ENCODE results near the gene TRABD2B.

TRABD2B gene

DNA sequence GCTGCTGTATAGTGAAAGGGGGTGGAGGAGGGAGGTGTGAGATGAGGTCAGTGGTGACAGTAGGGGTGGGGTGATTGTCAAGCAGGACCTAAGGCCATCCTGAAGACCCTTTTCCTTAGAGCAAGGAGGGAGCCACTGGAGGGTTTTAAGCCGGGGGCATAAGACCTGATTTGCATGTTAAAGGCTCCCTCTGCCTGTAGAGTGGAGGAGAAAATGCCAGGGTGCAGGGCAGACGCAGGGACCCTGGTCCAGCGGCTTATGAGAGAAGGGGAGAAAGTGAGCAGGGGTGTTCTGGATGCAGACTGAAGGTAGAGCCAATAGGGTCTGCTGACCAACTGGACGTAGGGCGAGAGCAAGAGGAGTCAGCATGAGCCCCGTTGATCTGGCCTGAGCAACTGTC, 154.1 kb downstream of the TRABD2B start:
- FAIRE-seq (no peak), DNase-seq (ENCODE audit: insufficient read length, low spot score) (no peak)
- no peak for TF ChIP-seq POLR2A (IDR thresholded peaks at IDR 0.05; ENCODE audit: low read depth, low read length)

DNA sequence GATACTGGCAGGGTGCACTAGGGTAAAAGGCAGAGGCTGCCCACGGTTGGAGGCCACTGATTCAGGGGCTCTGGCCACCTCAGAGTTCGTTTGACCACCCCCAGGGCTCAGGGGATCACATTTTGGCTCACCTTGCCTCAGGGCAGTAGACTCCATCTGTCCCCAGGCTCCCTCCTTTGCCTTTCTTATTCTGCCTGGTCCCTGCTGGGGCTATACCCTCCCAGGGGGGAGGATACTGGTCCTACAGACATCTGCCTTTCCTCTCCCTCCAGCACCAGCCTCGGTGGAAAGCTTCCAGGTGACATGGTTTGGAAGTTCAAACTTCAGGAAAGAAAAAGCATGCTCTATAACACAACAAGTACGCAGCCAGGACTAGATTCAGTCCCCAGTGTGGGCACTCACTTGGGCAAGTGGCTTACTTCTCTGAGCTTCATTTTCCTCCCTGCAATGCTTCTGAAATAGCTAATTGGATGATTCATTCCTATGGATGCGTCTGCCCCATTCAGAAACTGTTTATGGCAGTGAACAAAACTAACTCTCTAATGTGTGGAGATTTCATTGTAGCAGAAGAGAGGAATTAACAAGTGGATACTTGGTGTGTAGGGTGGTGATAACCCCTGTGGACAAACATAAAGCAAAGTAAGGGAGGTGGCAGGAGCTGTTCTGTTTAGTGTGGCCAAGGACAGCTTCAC, 154.8 kb downstream of the TRABD2B start:
- DNase-seq (ENCODE audit: insufficient read length, low spot score) (no peak), FAIRE-seq (no peak)
- TF ChIP-seq POLR2A (IDR thresholded peaks at IDR 0.05; ENCODE audit: low read depth, low read length), result no peak

DNA sequence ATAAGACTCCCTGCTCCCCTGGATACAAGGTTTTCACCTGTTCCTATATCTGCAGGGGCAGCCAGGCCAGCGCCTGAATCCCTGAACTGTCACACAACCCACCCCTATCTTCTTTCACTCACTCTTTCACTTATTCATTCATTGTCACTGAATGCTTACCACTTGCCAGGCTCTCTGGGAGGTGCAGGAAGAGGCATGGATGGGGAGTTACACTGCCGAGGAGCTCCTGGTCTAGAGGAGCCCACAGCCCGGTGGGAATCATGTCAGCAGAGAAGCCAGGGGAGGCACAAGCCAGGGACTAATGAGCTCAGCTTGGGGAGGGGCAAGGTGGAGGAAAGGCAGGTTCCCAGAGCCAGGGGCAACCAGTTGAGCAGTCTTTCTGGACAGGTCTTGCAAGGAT, 155.8 kb downstream of the TRABD2B start:
- DNase-seq (ENCODE audit: insufficient read length, low spot score) (no peak), FAIRE-seq (no peak)
- no peak for TF ChIP-seq POLR2A (IDR thresholded peaks at IDR 0.05; ENCODE audit: low read depth, low read length)

DNA sequence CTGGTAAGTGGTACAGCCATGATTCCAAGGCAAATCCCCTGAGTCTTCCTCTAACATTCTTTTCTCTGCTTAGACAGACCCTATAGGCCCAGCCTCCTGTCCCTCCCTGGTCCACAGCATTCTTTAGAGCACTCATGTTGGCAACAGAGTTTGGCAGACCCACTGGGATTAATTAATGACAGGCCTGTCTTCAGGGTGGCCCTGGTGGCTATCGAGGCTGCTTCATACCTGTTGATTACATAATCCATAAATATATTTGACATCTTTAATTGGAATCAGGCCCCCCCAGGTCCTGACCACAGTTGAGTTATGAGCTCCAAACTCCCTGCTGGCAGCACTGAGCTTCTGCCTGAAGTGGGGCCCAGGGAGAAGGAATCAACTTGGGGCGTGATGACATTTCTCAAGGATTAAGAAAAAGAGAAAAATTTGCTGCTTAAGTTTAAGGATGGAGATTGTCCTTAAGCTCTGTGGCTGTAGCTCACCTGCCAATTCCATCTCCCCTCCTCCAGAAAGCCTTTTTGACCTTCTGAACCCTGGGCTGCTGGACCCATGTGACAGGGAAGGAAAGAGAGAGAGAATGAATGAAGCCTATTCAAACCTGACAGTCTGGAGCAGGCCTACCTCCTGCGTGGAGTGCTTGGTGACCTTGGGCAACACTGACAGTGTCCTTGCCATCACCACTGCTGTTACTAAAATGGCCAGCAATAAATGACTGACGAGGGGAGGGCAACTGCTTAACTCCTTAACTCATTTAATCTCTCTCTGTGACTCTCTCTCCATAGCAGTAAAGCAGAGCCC, 156.6 kb downstream of the TRABD2B start:
- FAIRE-seq (no peak), DNase-seq (ENCODE audit: insufficient read length, low spot score) (no peak)
- no peak for TF ChIP-seq POLR2A (IDR thresholded peaks at IDR 0.05; ENCODE audit: low read depth, low read length)

DNA sequence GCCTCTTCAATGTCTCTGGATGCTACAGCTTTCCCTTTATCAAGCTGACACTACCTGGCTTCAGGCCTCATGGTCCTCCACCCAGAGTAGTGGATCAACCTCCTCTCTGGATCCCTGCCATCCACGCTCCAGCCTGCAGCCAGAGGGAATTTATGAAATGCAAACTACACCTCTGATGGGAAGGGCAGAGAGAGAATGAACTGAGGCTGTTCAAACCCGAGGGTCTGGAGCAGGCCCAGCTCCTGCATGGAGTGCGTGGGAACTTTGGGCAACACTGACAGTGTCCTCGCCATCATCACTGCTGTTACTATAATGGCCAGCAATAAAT, 157.8 kb downstream of the TRABD2B start:
- no peak for TF ChIP-seq POLR2A (IDR thresholded peaks at IDR 0.05; ENCODE audit: low read depth, low read length)
- DNase-seq (ENCODE audit: insufficient read length, low spot score) (no peak), FAIRE-seq (no peak)

DNA sequence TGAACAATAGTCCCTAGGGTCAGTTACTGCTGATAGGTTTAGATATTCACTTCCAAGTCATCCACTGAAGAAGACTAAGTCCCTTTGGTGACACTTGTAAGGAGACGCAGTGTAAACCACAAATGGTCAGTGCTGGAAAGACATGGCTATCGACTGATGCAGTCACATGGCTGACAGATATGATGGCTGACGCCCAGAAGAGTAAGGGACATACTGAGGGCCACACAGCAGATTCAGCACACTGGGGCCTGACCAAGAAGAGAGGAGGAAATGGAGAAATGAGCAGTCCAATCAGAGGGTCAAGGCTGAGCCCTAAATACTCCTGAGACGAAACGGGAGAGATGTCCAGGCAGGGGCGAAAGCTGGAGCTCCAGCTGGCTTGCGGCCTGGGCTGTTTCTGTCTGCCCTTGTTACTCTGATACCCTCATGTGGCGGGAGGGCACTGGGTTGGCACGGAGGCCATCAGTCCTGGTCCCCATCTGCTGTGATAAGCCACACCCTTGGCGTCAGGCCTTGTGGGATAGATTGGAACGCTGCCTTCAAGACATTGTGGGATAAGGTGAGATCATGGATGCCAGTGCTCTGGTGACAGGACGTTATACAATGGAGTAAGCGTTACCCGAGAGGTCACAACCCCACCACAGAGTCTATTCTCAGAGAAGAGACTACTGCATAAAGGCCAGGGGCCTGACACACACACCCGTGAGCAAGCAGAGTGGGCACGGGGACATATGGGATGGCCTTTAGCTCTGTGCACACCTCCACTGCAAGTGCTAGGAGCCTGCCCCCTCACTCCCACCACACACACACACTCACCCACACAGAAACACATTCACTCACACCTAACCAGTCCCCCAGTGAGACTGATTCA, 158.4 kb downstream of the TRABD2B start:
- FAIRE-seq (no peak), DNase-seq (ENCODE audit: insufficient read length, low spot score) (no peak)

DNA sequence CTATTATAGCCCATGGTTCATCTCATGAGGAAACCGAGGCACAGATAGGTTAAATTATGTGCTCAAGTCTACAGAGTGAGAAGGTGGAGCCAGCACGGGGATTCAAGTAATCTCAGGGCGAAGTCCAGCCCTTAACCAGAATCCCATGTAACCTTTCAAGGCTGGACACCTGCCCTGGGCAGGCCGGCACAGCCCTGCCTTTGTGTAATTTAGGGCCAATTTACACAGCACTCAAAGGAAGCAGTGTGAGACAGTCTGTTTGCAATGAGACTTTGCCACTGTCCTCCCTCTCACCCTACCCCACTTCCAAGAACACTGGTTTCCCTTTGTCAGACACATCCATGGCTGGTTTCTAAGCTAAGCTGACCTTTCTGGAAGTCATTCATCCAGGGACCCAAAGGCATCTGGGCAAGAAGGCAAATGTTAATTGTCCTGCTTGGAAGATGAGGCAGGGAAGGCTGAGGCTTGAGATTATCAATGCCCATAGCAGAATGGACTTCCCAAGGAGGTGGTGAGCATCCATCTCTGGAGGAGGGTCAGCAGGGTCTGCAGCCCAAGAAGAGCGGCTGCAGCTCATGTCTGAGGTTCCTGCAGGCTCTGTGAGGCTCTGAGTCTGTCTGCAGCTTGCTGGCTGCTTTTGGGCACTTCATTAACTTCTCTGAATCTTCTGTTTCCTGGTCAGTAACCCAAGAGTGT, 159.2 kb downstream of the TRABD2B start:
- FAIRE-seq, result no peak
- no peak for TF ChIP-seq POLR2A (IDR thresholded peaks at IDR 0.05; ENCODE audit: low read depth, low read length)
- DNase-seq (ENCODE audit: insufficient read length, low spot score), result no peak

More for the DNA sequence above, 158.4 kb downstream of the TRABD2B start:
- TF ChIP-seq POLR2A (IDR thresholded peaks at IDR 0.05; ENCODE audit: low read depth, low read length), result no peak

DNA sequence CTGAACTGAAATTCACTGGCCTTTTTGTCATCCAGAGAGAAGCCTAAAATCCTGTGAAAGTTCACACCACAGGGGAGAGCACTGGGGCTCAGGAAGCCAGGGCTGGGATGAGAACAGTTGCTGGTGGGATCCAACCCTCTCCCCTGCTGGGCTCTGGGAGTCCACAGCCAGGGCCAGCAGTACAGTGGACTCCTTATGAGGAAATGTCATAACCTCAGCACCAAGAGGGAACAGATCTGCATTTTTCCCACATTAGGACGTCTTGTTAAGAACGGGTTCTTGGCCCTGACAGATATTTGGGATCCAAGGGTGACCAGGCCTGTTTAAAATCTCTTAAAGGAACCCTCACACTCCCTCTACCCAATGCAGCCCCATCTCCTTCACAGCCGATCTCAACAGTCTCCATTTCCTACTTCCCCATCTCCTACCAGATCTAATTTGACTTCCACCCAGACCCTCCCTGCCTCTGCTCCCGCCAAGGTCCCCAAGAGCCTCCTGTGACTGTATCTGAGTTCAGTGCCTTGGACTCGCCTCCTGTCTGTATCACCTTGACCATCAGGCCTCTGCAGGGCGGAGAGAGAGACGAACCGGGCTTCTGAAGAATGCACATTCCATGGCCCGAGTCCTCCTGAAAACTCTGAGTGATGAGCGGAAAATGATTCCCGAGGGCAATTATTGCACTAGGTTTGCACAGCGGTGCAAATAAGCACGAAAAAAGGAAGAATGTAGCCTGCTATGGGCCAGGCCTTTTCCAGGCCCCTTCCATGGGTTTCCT, 159.9 kb downstream of the TRABD2B start:
- FAIRE-seq (no peak), DNase-seq (ENCODE audit: insufficient read length, low spot score) (no peak)
- no peak for TF ChIP-seq POLR2A (IDR thresholded peaks at IDR 0.05; ENCODE audit: low read depth, low read length)

DNA sequence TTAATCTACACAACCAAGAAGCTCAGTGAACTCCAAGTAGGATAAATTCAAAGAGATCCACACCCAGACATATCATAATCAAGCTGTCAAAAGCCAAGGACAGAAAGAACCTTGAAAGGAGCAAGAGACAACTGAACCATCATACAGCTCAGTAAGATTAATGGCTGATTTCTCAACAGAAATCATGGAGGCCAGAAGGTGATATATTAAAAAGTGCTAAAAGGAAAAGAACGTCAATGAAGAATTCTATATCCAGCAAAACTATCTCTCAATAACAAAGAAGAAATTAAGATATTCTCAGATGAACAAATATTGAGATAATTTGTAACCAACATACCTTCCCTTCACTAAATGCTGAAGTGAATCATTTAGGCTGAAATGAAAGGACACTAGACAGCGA, 161.8 kb downstream of the TRABD2B start:
- TF ChIP-seq POLR2A (IDR thresholded peaks at IDR 0.05; ENCODE audit: low read depth, low read length), result no peak
- FAIRE-seq (no peak), DNase-seq (ENCODE audit: insufficient read length, low spot score) (no peak)

DNA sequence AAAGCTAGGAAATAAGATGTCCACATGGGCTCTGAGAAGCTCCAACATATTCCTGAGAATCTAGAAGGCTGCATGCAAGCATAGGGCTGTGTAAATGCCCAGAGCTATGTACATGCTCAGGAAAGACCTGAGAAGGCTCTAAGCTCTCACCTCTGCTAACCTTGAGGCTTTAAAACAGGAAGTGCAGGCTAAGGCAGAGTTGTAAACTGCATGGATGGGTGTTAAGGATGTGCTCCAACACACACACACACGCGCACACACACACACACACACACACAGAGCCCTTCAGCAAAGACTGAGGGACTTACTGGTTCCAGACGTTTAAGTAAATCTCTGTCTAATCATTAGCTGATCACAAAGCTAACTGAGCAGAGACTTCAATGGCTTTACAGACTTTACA, 162.9 kb downstream of the TRABD2B start:
- no peak for DNase-seq (ENCODE audit: insufficient read length, low spot score)
- TF ChIP-seq POLR2A (IDR thresholded peaks at IDR 0.05; ENCODE audit: low read depth, low read length), result no peak
- no peak for FAIRE-seq

DNA sequence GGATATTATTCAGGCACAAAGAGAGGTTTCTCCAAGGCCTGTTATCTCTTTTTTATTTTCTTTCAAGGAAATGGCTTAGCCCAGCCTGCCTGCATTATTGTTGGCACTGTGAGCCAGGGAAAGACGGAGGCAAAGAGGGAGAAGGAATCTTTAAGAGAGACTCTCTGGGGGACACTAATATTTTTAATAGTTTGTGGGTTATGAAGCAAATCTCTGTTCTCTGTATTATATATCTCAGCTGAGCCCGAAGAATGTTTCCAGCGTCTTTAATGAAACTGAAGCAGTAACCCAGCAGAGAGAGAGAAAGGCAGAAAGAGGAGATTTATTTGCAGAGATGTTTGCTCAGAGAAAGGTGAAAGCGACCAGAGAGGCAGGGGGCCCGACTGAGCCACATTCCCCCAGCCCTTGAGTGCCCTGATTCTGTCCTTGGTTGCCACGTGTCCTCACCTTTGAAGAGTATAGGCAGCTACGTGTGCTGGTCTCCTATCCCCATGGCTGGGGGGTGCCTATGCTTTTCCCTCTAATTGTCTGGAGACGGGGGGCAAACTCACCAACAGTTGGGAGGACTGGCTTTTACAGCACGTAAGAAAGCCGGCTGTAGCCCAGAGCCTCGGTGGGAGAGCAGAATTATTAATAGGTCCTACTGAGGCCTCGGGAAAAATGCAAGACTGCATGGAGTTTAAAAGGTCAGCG, 166.4 kb downstream of the TRABD2B start:
- FAIRE-seq (no peak), DNase-seq (ENCODE audit: insufficient read length, low spot score) (no peak)
- no peak for TF ChIP-seq POLR2A (IDR thresholded peaks at IDR 0.05; ENCODE audit: low read depth, low read length)

DNA sequence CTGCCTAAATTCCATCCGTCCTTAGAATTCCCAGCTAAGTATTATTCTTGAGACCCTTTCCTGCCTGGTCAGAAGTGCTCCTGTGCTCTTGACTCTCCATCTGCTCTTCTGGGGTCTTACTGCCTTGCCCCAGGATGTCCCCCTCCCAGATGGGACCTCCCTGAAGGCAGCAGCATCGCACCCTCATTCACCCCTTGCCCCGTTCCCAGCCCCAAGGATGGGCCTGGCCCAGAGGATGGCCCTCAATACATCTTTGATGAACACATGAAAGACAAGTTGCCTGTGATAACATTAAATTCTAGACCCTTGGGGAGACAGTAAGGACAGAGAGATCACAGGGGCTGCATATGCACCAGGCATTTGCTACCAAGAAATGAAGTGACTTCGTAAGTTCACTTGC, 167.2 kb downstream of the TRABD2B start:
- no peak for TF ChIP-seq POLR2A (IDR thresholded peaks at IDR 0.05; ENCODE audit: low read depth, low read length)
- no peak for FAIRE-seq
- DNase-seq (ENCODE audit: insufficient read length, low spot score), result no peak

All from H54 (cell line).